A549 (cell line): ENCODE results near the gene FNBP1L.

Experiments
- CBX2 ChIP-seq: fragments of 200-600 bp; sonication (generic); IDR thresholded peaks from 2 replicates; pipeline ENCODE4 v1.6.1; 2016; ENCODE audit warnings: low read depth, mild to moderate bottlenecking, borderline replicate concordance
- CTCF ChIP-seq: fragments of >200 bp; sonication (Bioruptor Twin); formaldehyde crosslinking; IDR thresholded peaks from 3 replicates; pipeline ENCODE4 v1.5.1; 2016
- JUNB ChIP-seq: fragments of >200 bp; sonication (Bioruptor Twin); formaldehyde crosslinking; IDR thresholded peaks from 2 replicates; pipeline ENCODE4 v1.6.1; 2016
- REST ChIP-seq: fragments of 200-600 bp; sonication (generic); IDR thresholded peaks from 2 replicates; pipeline ENCODE4 v1.6.1; 2016; ENCODE audit warnings: antibody characterized with exemption, mild to moderate bottlenecking, moderate library complexity
- RFX5 ChIP-seq: fragments of 450-650 bp; IDR thresholded peaks from 2 replicates; pipeline ENCODE4 v1.7.1; 2014; ENCODE audit warnings: antibody characterized with exemption, mild to moderate bottlenecking, moderate library complexity

- no peak for TF ChIP-seq JUNB
- TF ChIP-seq RFX5, result no peak
- no peak for TF ChIP-seq REST
- no peak for TF ChIP-seq CBX2
- no peak for TF ChIP-seq CTCF
These were observed 148.6 kb downstream of the FNBP1L start for GRCh38 chr1:93596329-93597089.
